GM23338 (cell line): Measurements from ENCODE around the gene STIL. TPM values are rescaled to one million over a fixed set of nuclear protein-coding genes. Genes with fewer than 3 reads are reported as not detected.

Source experiments
- ATAC-seq: fragments of 200-7000 bp; cut with Tn5 transposase; 3 replicates; pipeline ENCODE4 v1.9.1; 2020
- DNase-seq: peaks from one replicate; pipeline ENCODE4 v3.0.0-alpha.2; 2015; ENCODE audit warnings: low spot score
- H2AFZ ChIP-seq: fragments of 200-600 bp; sonication (generic); 2 replicates; pipeline ENCODE4 v1.8.0; 2016; ENCODE audit warnings: antibody characterized with exemption, mild to moderate bottlenecking, moderate library complexity
- H3F3A ChIP-seq: fragments of 200-600 bp; sonication (generic); replicated peaks from 2 replicates; pipeline ENCODE4 v1.8.0; 2017; ENCODE audit warnings: antibody characterized with exemption, mixed run types, low read depth
- H3K27ac ChIP-seq: fragments of 200-600 bp; sonication (generic); 2 replicates; pipeline ENCODE4 v1.6.1; 2016; ENCODE audit warnings: low read depth
- H3K27me3 ChIP-seq: fragments of 200-600 bp; sonication (generic); 2 replicates; pipeline ENCODE4 v1.8.0; 2016; ENCODE audit warnings: mild to moderate bottlenecking, mixed run types, moderate library complexity; ENCODE audit not compliant: insufficient read depth
- H3K36me3 ChIP-seq: fragments of 200-600 bp; sonication (generic); 2 replicates; pipeline ENCODE4 v1.8.0; 2016; ENCODE audit warnings: mild to moderate bottlenecking; ENCODE audit not compliant: insufficient read depth
- H3K4me1 ChIP-seq: fragments of 200-600 bp; sonication (generic); 2 replicates; pipeline ENCODE4 v1.8.0; 2016; ENCODE audit warnings: mild to moderate bottlenecking, moderate library complexity; ENCODE audit not compliant: insufficient read depth
- H3K4me2 ChIP-seq: fragments of 200-600 bp; sonication (generic); 2 replicates; pipeline ENCODE4 v1.7.1; 2017; ENCODE audit warnings: mixed run types
- H3K4me3 ChIP-seq: fragments of 200-600 bp; sonication (generic); 2 replicates; pipeline ENCODE4 v1.6.1; 2016; ENCODE audit warnings: mixed run types
- H3K79me2 ChIP-seq: fragments of 200-600 bp; sonication (generic); replicated peaks from 2 replicates; pipeline ENCODE4 v1.8.0; 2017; ENCODE audit warnings: mild to moderate bottlenecking; ENCODE audit not compliant: insufficient read depth
- H3K9me2 ChIP-seq: fragments of 200-600 bp; sonication (generic); 2 replicates; pipeline ENCODE4 v1.8.0; 2017; ENCODE audit not compliant: insufficient read depth
- H4K20me1 ChIP-seq: fragments of 200-600 bp; sonication (generic); replicated peaks from 2 replicates; pipeline ENCODE4 v1.8.0; 2017; ENCODE audit warnings: mild to moderate bottlenecking; ENCODE audit not compliant: insufficient read depth
- H3K27ac Mint-ChIP-seq: 2 replicates; pipeline ENCODE4 v1.8.0; 2020; ENCODE audit warnings: inconsistent platforms, mild to moderate bottlenecking, moderate library complexity, mixed read lengths
- H3K27me3 Mint-ChIP-seq: 3 replicates; pipeline ENCODE4 v1.8.0; 2022; ENCODE audit warnings: low read depth, mild to moderate bottlenecking, moderate library complexity, mixed read lengths, inconsistent platforms; ENCODE audit not compliant: insufficient read depth, poor library complexity
- H3K36me3 Mint-ChIP-seq: 3 replicates; pipeline ENCODE4 v1.8.0; 2021; ENCODE audit warnings: low read depth, mild to moderate bottlenecking, inconsistent platforms, moderate library complexity, mixed read lengths
- H3K4me1 Mint-ChIP-seq: 3 replicates; pipeline ENCODE4 v1.8.0; 2020; ENCODE audit warnings: mild to moderate bottlenecking, inconsistent platforms, mixed read lengths
- H3K4me3 Mint-ChIP-seq: 3 replicates; pipeline ENCODE4 v1.8.0; 2021; ENCODE audit warnings: moderate library complexity, mild to moderate bottlenecking, inconsistent platforms, mixed read lengths
- H3K9me3 Mint-ChIP-seq: 3 replicates; pipeline ENCODE4 v1.8.0; 2020; ENCODE audit warnings: moderate library complexity, mild to moderate bottlenecking, inconsistent platforms, mixed read lengths
- CREB1 ChIP-seq: fragments of 250-450 bp; sonication (Bioruptor Pico); IDR thresholded peaks from 2 replicates; pipeline ENCODE4 v1.5.0; 2020; ENCODE audit warnings: low read depth, mild to moderate bottlenecking, moderate library complexity
- EZH2 ChIP-seq: fragments of 200-600 bp; sonication (generic); IDR thresholded peaks from one replicate; pipeline ENCODE4 v1.8.0; 2017; ENCODE audit warnings: antibody characterized with exemption, mild to moderate bottlenecking, low read depth; ENCODE audit not compliant: unreplicated experiment
- EZH2phosphoT487 ChIP-seq: fragments of 200-600 bp; sonication (generic); IDR thresholded peaks from one replicate; pipeline ENCODE4 v1.8.1; 2018; ENCODE audit warnings: antibody characterized with exemption; ENCODE audit not compliant: unreplicated experiment
- JUNB ChIP-seq: IDR thresholded peaks from one replicate; pipeline ENCODE4 v1.6.1; 2016; ENCODE audit warnings: antibody characterized with exemption; ENCODE audit not compliant: unreplicated experiment
- NANOG ChIP-seq: IDR thresholded peaks from 2 replicates; pipeline ENCODE4 v1.6.1; 2016; ENCODE audit warnings: antibody characterized with exemption, borderline replicate concordance
- POLR2AphosphoS5 ChIP-seq: IDR thresholded peaks from 2 replicates; pipeline ENCODE4 v1.6.1; 2016; ENCODE audit warnings: antibody characterized with exemption, low read depth
- STAT1 ChIP-seq: IDR thresholded peaks from one replicate; pipeline ENCODE4 v1.6.1; 2016; ENCODE audit warnings: antibody characterized with exemption; ENCODE audit not compliant: unreplicated experiment
- ZNF462 ChIP-seq: fragments of 250-450 bp; sonication (Bioruptor Pico); IDR thresholded peaks from 2 replicates; pipeline ENCODE4 v1.5.0; 2020; ENCODE audit warnings: mild to moderate bottlenecking, moderate library complexity
- polyA plus RNA-seq: library from polyadenylated mRNA; unstranded; fragments of >200 nt; fragmentation: Nextera tagmentation; extraction: Ambion mirVana; gene quantifications from 2 replicates; pipeline ENCODE4 v1.2.1, GENCODE V29; 2016
- total RNA-seq: library from RNA; depleted of rRNA; stranded (reverse); fragments of >200 nt; shearing (Covaris generic); gene quantifications from 2 replicates; pipeline ENCODE4 v1.2.3, GENCODE V29; 2014
- TF ChIP-seq, protein P1 (sequence below), 2 experiments: fragments of 200-600 bp in 1 of 2; sonication (generic) in 1 of 2; conservative IDR thresholded peaks; 2 replicates each; pipeline versions ENCODE4 v1.5.1 to v1.6.1; 2016 to 2017; ENCODE audit warnings: antibody characterized with exemption in 2 of 2, low read depth in 2 of 2, mild to moderate bottlenecking in 2 of 2, moderate library complexity in 1 of 2
- TF ChIP-seq, protein P2 (sequence below): IDR thresholded peaks from 2 replicates; pipeline ENCODE4 v1.6.1; 2016; ENCODE audit warnings: antibody characterized with exemption

The STIL gene
- total and polyA plus RNA-seq, 2 experiments from 2014 or later, result 15.6 to 38.2 TPM

GRCh38 chr1:47325528-47325927, 11.6 kb upstream of the STIL start (continued):
- TF ChIP-seq, protein P1, sequence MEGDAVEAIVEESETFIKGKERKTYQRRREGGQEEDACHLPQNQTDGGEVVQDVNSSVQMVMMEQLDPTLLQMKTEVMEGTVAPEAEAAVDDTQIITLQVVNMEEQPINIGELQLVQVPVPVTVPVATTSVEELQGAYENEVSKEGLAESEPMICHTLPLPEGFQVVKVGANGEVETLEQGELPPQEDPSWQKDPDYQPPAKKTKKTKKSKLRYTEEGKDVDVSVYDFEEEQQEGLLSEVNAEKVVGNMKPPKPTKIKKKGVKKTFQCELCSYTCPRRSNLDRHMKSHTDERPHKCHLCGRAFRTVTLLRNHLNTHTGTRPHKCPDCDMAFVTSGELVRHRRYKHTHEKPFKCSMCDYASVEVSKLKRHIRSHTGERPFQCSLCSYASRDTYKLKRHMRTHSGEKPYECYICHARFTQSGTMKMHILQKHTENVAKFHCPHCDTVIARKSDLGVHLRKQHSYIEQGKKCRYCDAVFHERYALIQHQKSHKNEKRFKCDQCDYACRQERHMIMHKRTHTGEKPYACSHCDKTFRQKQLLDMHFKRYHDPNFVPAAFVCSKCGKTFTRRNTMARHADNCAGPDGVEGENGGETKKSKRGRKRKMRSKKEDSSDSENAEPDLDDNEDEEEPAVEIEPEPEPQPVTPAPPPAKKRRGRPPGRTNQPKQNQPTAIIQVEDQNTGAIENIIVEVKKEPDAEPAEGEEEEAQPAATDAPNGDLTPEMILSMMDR (conservative IDR thresholded peaks at IDR 0.05; ENCODE audit: low read depth in 2 of 2), result no peak
- TF ChIP-seq JUNB (no peak), CREB1 (CRISPR knock-in tag) (no peak), EZH2 (no peak)
- TF ChIP-seq, protein P2, sequence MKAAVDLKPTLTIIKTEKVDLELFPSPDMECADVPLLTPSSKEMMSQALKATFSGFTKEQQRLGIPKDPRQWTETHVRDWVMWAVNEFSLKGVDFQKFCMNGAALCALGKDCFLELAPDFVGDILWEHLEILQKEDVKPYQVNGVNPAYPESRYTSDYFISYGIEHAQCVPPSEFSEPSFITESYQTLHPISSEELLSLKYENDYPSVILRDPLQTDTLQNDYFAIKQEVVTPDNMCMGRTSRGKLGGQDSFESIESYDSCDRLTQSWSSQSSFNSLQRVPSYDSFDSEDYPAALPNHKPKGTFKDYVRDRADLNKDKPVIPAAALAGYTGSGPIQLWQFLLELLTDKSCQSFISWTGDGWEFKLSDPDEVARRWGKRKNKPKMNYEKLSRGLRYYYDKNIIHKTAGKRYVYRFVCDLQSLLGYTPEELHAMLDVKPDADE, result no peak

GRCh38 chr1:47324682-47325081, 10.7 kb upstream of the STIL start:
- Histone ChIP-seq H2AFZ (no peak overlapping the region), H3K4me3 (no peak overlapping the region), H3K9me2 (no peaks in the 10 kb centered on the region), H3K27ac (no peak overlapping the region), H3K27me3 (no peaks in the 10 kb centered on the region), H3F3A (no peaks in the 10 kb centered on the region), H3K36me3 (no peaks in the 10 kb centered on the region), H4K20me1 (no peaks in the 10 kb centered on the region), H3K4me2 (no peak overlapping the region), H3K79me2 (no peaks in the 10 kb centered on the region), H3K4me1 (no peaks in the 10 kb centered on the region)
- Mint-ChIP-seq H3K9me3 (no peaks in the 10 kb centered on the region), H3K36me3 (no peaks in the 10 kb centered on the region), H3K4me3 (no peak overlapping the region), H3K4me1 (no peaks in the 10 kb centered on the region), H3K27ac (no peak overlapping the region), H3K27me3 (no peaks in the 10 kb centered on the region)
- no peak for ATAC-seq
- DNase-seq, result no peak
- no peak for TF ChIP-seq EZH2phosphoT487

DNA sequence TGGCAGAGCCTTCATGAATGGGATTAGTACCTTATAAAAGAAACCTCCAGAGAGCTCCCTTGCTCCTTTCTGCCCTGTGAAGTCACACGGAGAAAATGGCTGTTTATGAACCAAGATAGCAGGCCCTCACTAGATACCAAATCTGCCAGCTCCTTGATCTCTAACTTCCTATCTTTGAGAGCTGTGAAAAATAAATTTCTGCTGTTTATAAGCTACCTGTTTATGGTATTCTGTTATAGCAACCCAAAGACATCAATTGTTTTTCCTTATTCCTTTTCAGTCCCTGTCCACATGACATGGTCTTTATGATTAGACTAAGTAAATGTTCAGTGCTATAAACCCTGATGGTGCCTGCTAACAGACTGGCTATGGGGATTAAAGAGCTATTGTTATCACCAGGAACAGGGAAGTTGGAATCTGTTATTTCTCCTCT, 9.7 kb upstream of the STIL start:
- Histone ChIP-seq H4K20me1 (no peaks in the 10 kb centered on the region), H3K27me3 (no peaks in the 10 kb centered on the region), H2AFZ (no peak overlapping the region), H3K36me3 (no peaks in the 10 kb centered on the region), H3K4me3 (no peak overlapping the region), H3K4me1 (no peaks in the 10 kb centered on the region), H3K79me2 (no peaks in the 10 kb centered on the region), H3K27ac (no peak overlapping the region), H3K9me2 (no peaks in the 10 kb centered on the region), H3F3A (no peaks in the 10 kb centered on the region), H3K4me2 (no peak overlapping the region)
- ATAC-seq, result no peak
- no peaks in the 10 kb centered on the region for H3K36me3 Mint-ChIP-seq
- H3K27ac Mint-ChIP-seq, result no peak overlapping the region
- no peaks in the 10 kb centered on the region for H3K27me3 Mint-ChIP-seq
- H3K4me3 Mint-ChIP-seq, result no peak overlapping the region
- no peaks in the 10 kb centered on the region for H3K9me3 Mint-ChIP-seq
- DNase-seq, result no peak
- no peaks in the 10 kb centered on the region for H3K4me1 Mint-ChIP-seq
- TF ChIP-seq CREB1 (CRISPR knock-in tag) (no peak), STAT1 (no peak), POLR2AphosphoS5 (no peak), NANOG (no peak), ZNF462 (CRISPR knock-in tag) (no peak)
- TF ChIP-seq, protein P1 (conservative IDR thresholded peaks at IDR 0.05; ENCODE audit: low read depth in 2 of 2), result no peak
